Measurements from ENCODE around the gene DARS1. TPM values are rescaled to one million over a fixed set of nuclear protein-coding genes. Genes with fewer than 3 reads are reported as not detected.

DARS1 gene
- total and polyA plus RNA-seq, 2 of the 13 experiments (the other 11 are each of a cell fraction or from before 2014, with no cell fraction given) = 149 to 230 TPM

GRCh38 chr2:136005462-136006196, 20.2 kb upstream of the DARS1 start (continued):
- TF ChIP-seq THAP9 (CRISPR knock-in tag; IDR thresholded peaks at IDR 0.05; ENCODE audit: borderline replicate concordance) (no peak), DBP (CRISPR knock-in tag; IDR thresholded peaks at IDR 0.05; ENCODE audit: not compliant biosample characterization) (no peak), ZNF558 (CRISPR knock-in tag; IDR thresholded peaks at IDR 0.05; ENCODE audit: borderline replicate concordance) (no peak), KLF16 (CRISPR knock-in tag; IDR thresholded peaks at IDR 0.05) (no peak), RFX5 (IDR thresholded peaks at IDR 0.05; ENCODE audit: low read depth, low read length) (peak; percentile 63; the same call in 1 of the 2 replicates), MAFF (IDR thresholded peaks at IDR 0.05; ENCODE audit: low read depth, low read length) (peak; percentile 100), ZNF451 (CRISPR knock-in tag; IDR thresholded peaks at IDR 0.05) (no peak), FOXP1 (IDR thresholded peaks at IDR 0.05) (no peak), FOXP1 (CRISPR knock-in tag; IDR thresholded peaks at IDR 0.05) (no peak), RERE (CRISPR knock-in tag; IDR thresholded peaks at IDR 0.05; ENCODE audit: low read depth) (no peak), ZNF468 (CRISPR knock-in tag; IDR thresholded peaks at IDR 0.05) (no peak), ZNF800 (CRISPR knock-in tag; IDR thresholded peaks at IDR 0.05) (no peak)
- TF ChIP-seq, protein P1, sequence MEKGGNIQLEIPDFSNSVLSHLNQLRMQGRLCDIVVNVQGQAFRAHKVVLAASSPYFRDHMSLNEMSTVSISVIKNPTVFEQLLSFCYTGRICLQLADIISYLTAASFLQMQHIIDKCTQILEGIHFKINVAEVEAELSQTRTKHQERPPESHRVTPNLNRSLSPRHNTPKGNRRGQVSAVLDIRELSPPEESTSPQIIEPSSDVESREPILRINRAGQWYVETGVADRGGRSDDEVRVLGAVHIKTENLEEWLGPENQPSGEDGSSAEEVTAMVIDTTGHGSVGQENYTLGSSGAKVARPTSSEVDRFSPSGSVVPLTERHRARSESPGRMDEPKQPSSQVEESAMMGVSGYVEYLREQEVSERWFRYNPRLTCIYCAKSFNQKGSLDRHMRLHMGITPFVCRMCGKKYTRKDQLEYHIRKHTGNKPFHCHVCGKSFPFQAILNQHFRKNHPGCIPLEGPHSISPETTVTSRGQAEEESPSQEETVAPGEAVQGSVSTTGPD (CRISPR knock-in tag; IDR thresholded peaks at IDR 0.05) = no peak
